HepG2 (cell line): ENCODE data around the gene PIGW. TPM values are rescaled to one million over a fixed set of nuclear protein-coding genes. Genes with fewer than 3 reads are reported as not detected.

Experiments used
- ATAC-seq: fragments of 200-7000 bp; cut with Tn5 transposase; 3 replicates; pipeline ENCODE4 v1.9.1; 2020; ENCODE audit warnings: mild to moderate bottlenecking, moderate library complexity
- BruUV-seq: library from RNA; stranded (reverse); fragments of 400-500 nt; replicated peaks from 2 replicates; lab custom pipeline; 2021; lab: Mats Ljungman, UMichigan
- CTCF ChIA-PET: fragments of 300-600 bp; formaldehyde crosslinking; extraction: SDS; loops from one replicate; lab custom pipeline; 2021; ENCODE audit warnings: low total read pairs, inconsistent platforms, low intra/inter-chr PET ratio; lab: Yijun Ruan, JAX
- POLR2A ChIA-PET: fragments of 350-600 bp; sonication (Branson Sonifier 250); formaldehyde crosslinking; loops from one replicate; lab custom pipeline; 2020; ENCODE audit warnings: antibody characterized with exemption, inconsistent platforms; lab: Yijun Ruan, JAX
- DNase-seq: peaks from one replicate; pipeline ENCODE4 v3.0.0-alpha.2; 2015; ENCODE audit warnings: low spot score
- FAIRE-seq: peaks from 3 replicates; lab custom pipeline; 2011; peaks lifted over from hg19 to GRCh38; lab: Jason Lieb, UNC
- H2AFZ ChIP-seq: one replicate; pipeline ENCODE4 v1.6.1; 2011; ENCODE audit warnings: low read length, inconsistent platforms
- H3K27ac ChIP-seq: fragments of 300-600 bp; 3 replicates; pipeline ENCODE4 v1.8.0; 2011; ENCODE audit warnings: mixed run types, mild to moderate bottlenecking, mixed read lengths, low read length, inconsistent platforms; ENCODE audit not compliant: insufficient read depth; ENCODE audit errors: extremely low read length
- H3K27me3 ChIP-seq, 2 experiments: fragments of 200-600 bp in 1 of 2; 2 replicates in 1 of 2; 3 replicates in 1 of 2; pipeline versions ENCODE4 v1.6.0 to v1.8.0; 2011; ENCODE audit warnings: low read length in 2 of 2, mild to moderate bottlenecking in 2 of 2, moderate library complexity in 2 of 2, inconsistent platforms in 1 of 2; ENCODE audit not compliant: insufficient read depth in 2 of 2, control insufficient read depth in 1 of 2
- H3K36me3 ChIP-seq, 2 experiments: fragments of 200-600 bp in 1 of 2; replicated peaks in 1 of 2; 2 replicates in 1 of 2; 3 replicates in 1 of 2; pipeline versions ENCODE4 v1.5.1 to v1.8.0; 2011; ENCODE audit warnings: low read length in 2 of 2, inconsistent platforms in 1 of 2; ENCODE audit not compliant: insufficient read depth in 2 of 2, control insufficient read depth in 1 of 2
- H3K4me1 ChIP-seq: 2 replicates; pipeline ENCODE4 v1.5.1; 2012; ENCODE audit warnings: low read length, inconsistent platforms; ENCODE audit not compliant: insufficient read depth
- H3K4me2 ChIP-seq: 2 replicates; pipeline ENCODE4 v1.6.0; 2011; ENCODE audit warnings: low read depth, low read length, inconsistent platforms
- H3K4me3 ChIP-seq, 3 experiments: fragments of 200-600 bp in 1 of 3; sonication (generic), shearing (Covaris generic) in 1 of 3; replicated peaks in 1 of 3; 2 replicates each; pipeline ENCODE4 v1.5.1; 2011 to 2016; ENCODE audit warnings: low read length in 3 of 3, inconsistent platforms in 2 of 3, low read depth in 2 of 3, mild to moderate bottlenecking in 2 of 3, control low read depth in 1 of 3, mixed read lengths in 1 of 3; ENCODE audit not compliant: insufficient read depth in 1 of 3
- H3K79me2 ChIP-seq: one replicate; pipeline ENCODE4 v1.6.1; 2011; ENCODE audit warnings: low read length, inconsistent platforms; ENCODE audit not compliant: insufficient read depth
- H3K9ac ChIP-seq: 2 replicates; pipeline ENCODE4 v1.6.0; 2011; ENCODE audit warnings: mild to moderate bottlenecking, low read depth, low read length, inconsistent platforms; ENCODE audit not compliant: insufficient read depth
- H3K9me3 ChIP-seq: 2 replicates; pipeline ENCODE4 v1.5.1; 2012; ENCODE audit warnings: mild to moderate bottlenecking, low read length
- H4K20me1 ChIP-seq: 2 replicates; pipeline ENCODE4 v1.6.0; 2011; ENCODE audit warnings: inconsistent platforms, mild to moderate bottlenecking, low read length, moderate library complexity; ENCODE audit not compliant: insufficient read depth
- IKZF4 ChIP-seq: sonication (generic); formaldehyde crosslinking; IDR thresholded peaks from 2 replicates; pipeline ENCODE4 v1.5.1; 2020; ENCODE audit warnings: borderline replicate concordance, mild to moderate bottlenecking, low read depth, missing genetic modification reagents; ENCODE audit errors: not compliant biosample characterization
- NFIB ChIP-seq: sonication (generic); formaldehyde crosslinking; IDR thresholded peaks from 2 replicates; pipeline ENCODE4 v1.9.0; 2021; ENCODE audit warnings: missing genetic modification reagents, mild to moderate bottlenecking, borderline replicate concordance
- SNAPC4 ChIP-seq: sonication (generic); formaldehyde crosslinking; IDR thresholded peaks from 2 replicates; pipeline ENCODE4 v1.4.0; 2020; ENCODE audit warnings: mild to moderate bottlenecking, missing genetic modification reagents
- SPEN ChIP-seq: sonication (generic); formaldehyde crosslinking; IDR thresholded peaks from 2 replicates; pipeline ENCODE4 v1.5.1; 2020; ENCODE audit warnings: low read depth, mild to moderate bottlenecking, missing genetic modification reagents
- ZBTB4 ChIP-seq: sonication (generic); formaldehyde crosslinking; IDR thresholded peaks from 2 replicates; pipeline ENCODE4 v1.4.0; 2020; ENCODE audit warnings: missing genetic modification reagents, mild to moderate bottlenecking, borderline replicate concordance
- WGBS: methylation state at CpG from one replicate; pipeline ENCODE4 v1.1.6; 2017; ENCODE audit warnings: low lambda C conversion rate; 5-methylcytosine and 5-hydroxymethylcytosine counted together
- in situ Hi-C: cut with HindIII; loops from 2 replicates; pipeline ENCODE4 v1.10.0; 2017; ENCODE audit warnings: low pct_unique_long_range_greater_than_20kb; ENCODE audit not compliant: extremely low pct_ligation_motif_present
- intact Hi-C: fragments of 100-400 bp; cut with micrococcal nuclease; formaldehyde crosslinking; loops from one replicate; pipeline ENCODE4 v1.10.0; 2022; ENCODE audit not compliant: unreplicated experiment
- polyA plus RNA-seq, 8 experiments: library from polyadenylated mRNA; depleted of rRNA in 3 of 8; stranded (reverse) in 7 of 8; unstranded in 1 of 8; fragments of >200 nt; fragmentation: Illumina TruSeq in 4 of 8; extraction: Trizol in 4 of 8; gene quantifications; 2 replicates each; pipeline versions ENCODE4 v1.2.1 to v1.2.3, GENCODE V29; 2011 to 2016; ENCODE audit warnings: low read depth in 4 of 8, missing spikeins in 1 of 8, mixed read lengths in 1 of 8; ENCODE audit not compliant: insufficient read depth in 1 of 8
- total RNA-seq, 5 experiments: library from RNA; depleted of rRNA; stranded (reverse); fragments of >200 nt; fragmentation: Illumina TruSeq; extraction: Trizol; gene quantifications; 2 replicates each; pipeline ENCODE4 v1.2.3, GENCODE V29; 2016; ENCODE audit warnings: low read depth in 1 of 5
- TF ChIP-seq, protein P1 (sequence below): sonication (generic); formaldehyde crosslinking; IDR thresholded peaks from 2 replicates; pipeline ENCODE4 v1.4.0; 2020; ENCODE audit warnings: mild to moderate bottlenecking, missing genetic modification reagents
- TF ChIP-seq, protein P2 (sequence below): sonication (generic); formaldehyde crosslinking; conservative IDR thresholded peaks from 2 replicates; pipeline ENCODE4 v1.4.0; 2020; ENCODE audit warnings: mild to moderate bottlenecking, missing genetic modification reagents, moderate library complexity

Gene PIGW
- total and polyA plus RNA-seq, 2 of the 13 experiments (the other 11 are each of a cell fraction or from before 2014, with no cell fraction given) = 9.0 to 24.0 TPM

DNA sequence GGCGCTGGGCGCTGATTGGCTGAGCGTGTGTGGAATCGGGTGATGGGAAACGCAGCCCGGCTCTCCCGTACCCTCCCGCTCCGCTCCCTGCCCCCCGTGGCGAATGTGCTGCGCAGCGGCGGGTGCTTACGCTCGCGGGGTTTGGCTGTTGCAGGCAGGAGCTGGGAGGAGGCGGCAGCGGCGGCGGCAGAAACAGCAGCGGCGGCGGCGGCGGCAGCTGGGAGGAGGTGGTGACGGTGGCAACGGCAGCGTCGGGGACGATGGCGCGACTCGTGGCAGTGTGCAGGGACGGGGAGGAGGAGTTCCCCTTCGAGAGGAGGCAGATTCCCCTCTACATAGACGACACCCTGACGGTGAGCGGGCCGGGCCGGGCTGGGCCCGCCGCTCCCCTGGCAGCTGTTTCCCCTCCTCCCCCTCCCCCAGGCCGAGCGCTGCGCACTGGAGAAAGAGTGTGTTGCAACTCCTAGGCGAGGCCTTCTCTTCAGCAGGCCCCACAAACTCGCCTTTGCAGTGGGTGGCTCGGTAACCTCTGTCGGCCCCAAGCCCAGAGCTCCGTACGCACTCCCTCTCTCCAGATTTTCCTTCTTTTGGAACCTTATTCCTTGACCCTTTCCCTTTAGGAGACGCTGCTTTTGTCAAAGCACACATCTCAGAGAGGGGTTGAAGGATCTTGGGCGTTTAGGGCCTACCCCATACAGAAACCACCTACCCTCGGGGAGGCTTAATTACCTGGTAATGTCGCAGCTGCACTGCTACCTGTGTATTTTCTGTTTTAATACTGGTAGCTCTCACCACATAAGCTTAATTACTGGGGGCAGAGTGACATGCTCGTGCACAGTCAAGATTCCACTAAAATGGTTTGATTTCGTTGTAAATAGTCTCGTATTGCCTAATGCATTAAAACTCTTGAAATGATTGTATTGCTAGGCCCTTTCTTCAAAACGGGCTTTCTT lies 11.0 kb downstream of the PIGW start:
- Histone ChIP-seq H3K36me3 (no peaks in the 10 kb centered on the region; a peak in 1 of 5 replicates), H3K27me3 (peaks cover 0 to 5% of the 10 kb centered on the region in 2 experiments; a peak in 1 of 5 replicates), H3K9me3 (no peaks in the 10 kb centered on the region), H3K9ac (peak overlapping the region; percentile 97), H3K4me2 (peak overlapping the region; percentile 78), H3K4me1 (peaks cover 33% of the 10 kb centered on the region), H4K20me1 (peaks cover 31% of the 10 kb centered on the region), H3K27ac (peak overlapping the region; percentile 100), H2AFZ (no peak overlapping the region), H3K79me2 (peaks cover 60% of the 10 kb centered on the region), H3K4me3 (peak overlapping the region; percentile 58 to 97 (median 91))
- ATAC-seq (peak; percentile 88), DNase-seq (peak; percentile 91), FAIRE-seq (no peak)
- TSS peak; percentile 53 for BruUV-seq
- CTCF ChIA-PET = no interaction called here
- POLR2A ChIA-PET = interaction anchor here (0.7 to 4.2 kb wide), 11 partner anchors 8 to 813 kb away, joined by 3 to 107 read pairs (median 4); partner anchors contain the start of genes DHRS11, MRM1, MYO19 and PIGW
- in situ Hi-C loops = no loop called here
- intact Hi-C loops = loop anchor here (5.0 kb wide), 1 partner anchor 47 kb away; the partner anchor contains the start of gene DHRS11
- WGBS = 2% methylated on average over 16 of the region's 60 CpGs
- TF ChIP-seq IKZF4 = no peak
- TF ChIP-seq NFIB (CRISPR knock-in tag) = no peak
- TF ChIP-seq, protein P1, sequence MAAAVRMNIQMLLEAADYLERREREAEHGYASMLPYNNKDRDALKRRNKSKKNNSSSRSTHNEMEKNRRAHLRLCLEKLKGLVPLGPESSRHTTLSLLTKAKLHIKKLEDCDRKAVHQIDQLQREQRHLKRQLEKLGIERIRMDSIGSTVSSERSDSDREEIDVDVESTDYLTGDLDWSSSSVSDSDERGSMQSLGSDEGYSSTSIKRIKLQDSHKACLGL (CRISPR knock-in tag) = peak; percentile 30; the same call in 1 of the 2 replicates
- TF ChIP-seq ZBTB4 (CRISPR knock-in tag) = no peak
- TF ChIP-seq SNAPC4 = no peak; the same call in 1 of the 2 replicates
- TF ChIP-seq, protein P2, sequence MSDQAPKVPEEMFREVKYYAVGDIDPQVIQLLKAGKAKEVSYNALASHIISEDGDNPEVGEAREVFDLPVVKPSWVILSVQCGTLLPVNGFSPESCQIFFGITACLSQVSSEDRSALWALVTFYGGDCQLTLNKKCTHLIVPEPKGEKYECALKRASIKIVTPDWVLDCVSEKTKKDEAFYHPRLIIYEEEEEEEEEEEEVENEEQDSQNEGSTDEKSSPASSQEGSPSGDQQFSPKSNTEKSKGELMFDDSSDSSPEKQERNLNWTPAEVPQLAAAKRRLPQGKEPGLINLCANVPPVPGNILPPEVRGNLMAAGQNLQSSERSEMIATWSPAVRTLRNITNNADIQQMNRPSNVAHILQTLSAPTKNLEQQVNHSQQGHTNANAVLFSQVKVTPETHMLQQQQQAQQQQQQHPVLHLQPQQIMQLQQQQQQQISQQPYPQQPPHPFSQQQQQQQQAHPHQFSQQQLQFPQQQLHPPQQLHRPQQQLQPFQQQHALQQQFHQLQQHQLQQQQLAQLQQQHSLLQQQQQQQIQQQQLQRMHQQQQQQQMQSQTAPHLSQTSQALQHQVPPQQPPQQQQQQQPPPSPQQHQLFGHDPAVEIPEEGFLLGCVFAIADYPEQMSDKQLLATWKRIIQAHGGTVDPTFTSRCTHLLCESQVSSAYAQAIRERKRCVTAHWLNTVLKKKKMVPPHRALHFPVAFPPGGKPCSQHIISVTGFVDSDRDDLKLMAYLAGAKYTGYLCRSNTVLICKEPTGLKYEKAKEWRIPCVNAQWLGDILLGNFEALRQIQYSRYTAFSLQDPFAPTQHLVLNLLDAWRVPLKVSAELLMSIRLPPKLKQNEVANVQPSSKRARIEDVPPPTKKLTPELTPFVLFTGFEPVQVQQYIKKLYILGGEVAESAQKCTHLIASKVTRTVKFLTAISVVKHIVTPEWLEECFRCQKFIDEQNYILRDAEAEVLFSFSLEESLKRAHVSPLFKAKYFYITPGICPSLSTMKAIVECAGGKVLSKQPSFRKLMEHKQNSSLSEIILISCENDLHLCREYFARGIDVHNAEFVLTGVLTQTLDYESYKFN = peak; percentile 40
- TF ChIP-seq SPEN (CRISPR knock-in tag) = peak; percentile 89
